ENCODE measurements around the gene PATZ1.

The PATZ1 gene

DNA sequence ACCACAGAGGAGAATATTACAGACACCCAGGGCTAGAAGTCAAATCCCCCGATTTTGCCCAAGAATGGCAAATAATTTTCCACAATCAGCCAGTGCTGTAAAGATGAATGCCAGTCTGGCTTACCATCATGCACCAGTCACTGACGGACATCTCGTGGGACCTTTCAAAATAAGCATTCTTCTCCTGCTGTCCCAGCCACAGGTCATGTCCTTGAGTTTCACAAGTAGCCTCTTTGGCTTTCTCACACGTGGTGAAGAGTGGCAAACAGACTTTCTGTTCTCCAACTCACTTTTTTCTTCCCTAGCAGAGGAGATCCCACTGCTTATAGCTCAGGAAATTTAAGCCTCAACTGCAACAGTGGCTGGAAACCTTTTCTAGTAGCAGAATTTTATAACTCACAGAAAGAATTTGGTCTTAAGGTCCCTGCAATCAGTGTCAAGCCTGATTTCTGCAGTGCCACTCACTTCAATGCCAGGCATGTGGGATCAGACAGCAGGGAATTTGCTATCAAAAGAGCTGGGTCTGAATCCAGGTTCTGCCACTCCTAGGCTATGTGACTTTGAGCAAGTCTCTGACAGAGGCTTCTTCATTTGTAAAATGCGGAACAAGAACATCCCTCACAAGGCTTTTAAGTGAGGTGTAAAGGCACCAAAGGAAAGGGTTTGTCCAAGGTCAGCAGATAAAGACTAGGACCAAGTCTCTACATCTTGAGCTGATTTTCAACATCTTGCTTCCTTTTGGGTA lies 57.5 kb downstream of the PATZ1 start:
- no peak for DNase-seq (ENCODE audit: low read depth)
- H3K4me3 ChIP-seq (ENCODE audit: low read depth, low read length): no peak overlapping the region
- TF ChIP-seq, protein P1, sequence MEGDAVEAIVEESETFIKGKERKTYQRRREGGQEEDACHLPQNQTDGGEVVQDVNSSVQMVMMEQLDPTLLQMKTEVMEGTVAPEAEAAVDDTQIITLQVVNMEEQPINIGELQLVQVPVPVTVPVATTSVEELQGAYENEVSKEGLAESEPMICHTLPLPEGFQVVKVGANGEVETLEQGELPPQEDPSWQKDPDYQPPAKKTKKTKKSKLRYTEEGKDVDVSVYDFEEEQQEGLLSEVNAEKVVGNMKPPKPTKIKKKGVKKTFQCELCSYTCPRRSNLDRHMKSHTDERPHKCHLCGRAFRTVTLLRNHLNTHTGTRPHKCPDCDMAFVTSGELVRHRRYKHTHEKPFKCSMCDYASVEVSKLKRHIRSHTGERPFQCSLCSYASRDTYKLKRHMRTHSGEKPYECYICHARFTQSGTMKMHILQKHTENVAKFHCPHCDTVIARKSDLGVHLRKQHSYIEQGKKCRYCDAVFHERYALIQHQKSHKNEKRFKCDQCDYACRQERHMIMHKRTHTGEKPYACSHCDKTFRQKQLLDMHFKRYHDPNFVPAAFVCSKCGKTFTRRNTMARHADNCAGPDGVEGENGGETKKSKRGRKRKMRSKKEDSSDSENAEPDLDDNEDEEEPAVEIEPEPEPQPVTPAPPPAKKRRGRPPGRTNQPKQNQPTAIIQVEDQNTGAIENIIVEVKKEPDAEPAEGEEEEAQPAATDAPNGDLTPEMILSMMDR (IDR thresholded peaks at IDR 0.05; ENCODE audit: insufficient read depth, low read depth, low read length, missing control alignments): no peak

DNA sequence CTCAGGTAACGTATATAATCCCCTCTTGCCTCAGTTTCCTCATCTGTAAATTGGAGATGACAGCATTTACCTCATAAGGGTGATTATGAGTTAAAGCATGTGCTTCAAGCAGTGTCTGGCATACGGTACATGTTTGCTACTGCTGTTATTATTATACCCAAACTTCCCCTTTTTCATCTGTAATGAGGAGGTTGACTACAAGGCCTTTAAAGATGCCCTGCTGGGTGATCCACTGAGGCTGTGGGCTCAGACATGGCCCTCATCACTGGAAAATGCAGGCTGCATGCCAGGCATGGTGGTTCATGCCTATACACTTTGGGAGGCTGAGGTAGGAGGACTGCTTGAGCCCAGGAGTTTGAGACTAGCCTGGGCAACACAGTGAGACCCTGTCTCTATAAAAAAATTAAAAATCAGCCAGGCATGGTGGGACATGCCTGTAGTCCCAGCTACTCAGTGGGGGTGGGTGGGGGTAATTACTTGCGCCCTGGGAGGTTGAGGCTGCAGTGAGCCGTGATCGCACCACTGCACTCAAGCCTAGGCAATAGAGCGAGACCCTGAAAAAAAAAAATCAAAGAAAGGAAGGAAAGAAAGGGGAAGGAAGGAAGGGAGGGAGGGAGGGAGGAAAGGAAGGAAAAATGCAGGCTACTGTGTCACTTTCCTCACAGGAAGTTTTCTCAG lies 58.2 kb downstream of the PATZ1 start:
- no peak overlapping the region for H3K4me3 ChIP-seq (ENCODE audit: low read depth, low read length)
- no peak for DNase-seq (ENCODE audit: low read depth)
- TF ChIP-seq, protein P1 (IDR thresholded peaks at IDR 0.05; ENCODE audit: insufficient read depth, low read depth, low read length, missing control alignments): no peak

DNA sequence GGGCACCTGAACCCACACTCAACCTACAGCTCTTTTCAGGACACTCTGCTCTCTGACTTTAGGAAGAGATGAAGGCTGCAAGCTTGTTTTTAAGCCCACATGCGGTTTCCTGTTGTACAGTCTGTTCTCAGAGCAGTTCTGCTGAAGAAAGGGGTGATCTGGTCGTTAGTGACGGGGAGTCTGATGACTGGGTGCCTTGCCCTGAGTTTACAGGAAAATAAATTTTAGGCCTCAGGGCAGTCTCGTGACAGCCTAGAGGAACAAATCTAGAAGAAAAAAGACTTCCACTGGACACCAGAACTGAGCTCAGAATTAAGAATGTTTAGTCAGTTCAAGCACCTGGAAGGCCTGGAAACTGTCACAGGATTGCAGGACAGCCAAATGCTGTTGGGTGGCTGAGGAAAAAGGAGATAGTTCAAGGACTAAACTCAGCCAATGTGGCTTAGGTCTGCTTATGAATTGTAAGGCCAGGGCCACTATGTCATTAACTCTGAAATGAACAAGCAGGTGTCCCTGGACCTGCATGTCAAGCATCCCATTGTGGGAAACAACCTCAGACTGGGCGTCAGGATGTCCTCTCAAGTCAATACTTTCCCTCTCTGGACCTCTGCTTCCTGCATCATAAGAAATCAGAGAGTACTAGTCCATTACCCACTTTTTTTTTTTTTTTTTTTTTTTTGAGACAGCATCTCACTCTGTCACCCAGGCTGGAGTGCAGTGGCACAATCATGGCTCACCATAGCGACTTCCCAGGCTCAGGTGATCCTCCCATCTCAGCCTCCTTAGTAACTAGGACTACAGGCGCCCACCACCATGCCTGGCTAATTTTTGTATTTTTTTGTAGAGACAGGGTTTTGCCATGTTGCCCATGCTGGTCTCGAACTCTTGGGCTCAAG lies 59.5 kb downstream of the PATZ1 start:
- TF ChIP-seq, protein P1 (IDR thresholded peaks at IDR 0.05; ENCODE audit: insufficient read depth, low read depth, low read length, missing control alignments): no peak
- H3K4me3 ChIP-seq (ENCODE audit: low read depth, low read length): no peak overlapping the region
- DNase-seq (ENCODE audit: low read depth): peak; percentile 44

DNA sequence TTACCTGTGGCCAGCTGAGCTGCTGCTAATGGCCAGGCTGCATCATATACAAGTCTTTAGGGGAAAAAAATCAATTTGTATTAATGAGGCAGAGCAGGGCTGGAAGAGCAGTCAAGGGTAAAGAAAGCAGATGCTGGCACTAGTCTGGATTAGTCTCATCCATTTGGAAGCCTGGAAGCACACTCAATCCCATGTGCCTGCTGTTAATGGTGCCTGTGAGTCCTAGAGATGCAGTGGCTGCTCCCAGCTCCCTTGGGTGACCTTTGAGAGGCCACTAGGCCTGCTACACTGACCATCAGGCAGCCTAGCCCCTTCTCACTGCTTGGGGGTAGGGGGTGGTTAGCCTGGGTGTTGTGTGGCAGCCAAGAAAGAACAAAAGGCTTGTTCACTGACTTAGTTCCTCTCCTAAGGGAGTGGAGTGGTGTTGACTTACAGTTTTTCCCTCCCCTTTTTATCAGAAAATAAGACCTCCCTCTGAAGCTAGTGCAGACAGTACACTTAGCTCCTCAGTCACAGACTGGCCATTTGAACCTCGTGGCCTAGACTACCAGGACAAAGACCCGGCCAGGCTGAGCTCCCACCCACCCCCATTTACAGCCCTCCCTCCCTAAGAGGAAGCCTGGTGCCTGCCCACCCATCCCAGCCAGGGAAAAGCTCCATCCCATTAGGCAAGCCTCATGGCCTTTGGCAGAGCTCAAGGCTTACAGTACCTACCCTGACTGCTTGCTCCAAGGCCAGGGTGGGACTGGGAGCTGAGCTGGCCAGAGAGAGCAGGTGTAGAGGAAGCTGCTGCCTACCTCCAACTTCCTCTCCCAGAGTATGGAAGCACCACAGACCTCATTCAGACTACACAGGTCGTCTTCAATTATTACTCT lies 61.6 kb downstream of the PATZ1 start:
- no peak overlapping the region for H3K4me3 ChIP-seq (ENCODE audit: low read depth, low read length)
- TF ChIP-seq, protein P1 (IDR thresholded peaks at IDR 0.05; ENCODE audit: insufficient read depth, low read depth, low read length, missing control alignments): no peak
- DNase-seq (ENCODE audit: low read depth): no peak

DNA sequence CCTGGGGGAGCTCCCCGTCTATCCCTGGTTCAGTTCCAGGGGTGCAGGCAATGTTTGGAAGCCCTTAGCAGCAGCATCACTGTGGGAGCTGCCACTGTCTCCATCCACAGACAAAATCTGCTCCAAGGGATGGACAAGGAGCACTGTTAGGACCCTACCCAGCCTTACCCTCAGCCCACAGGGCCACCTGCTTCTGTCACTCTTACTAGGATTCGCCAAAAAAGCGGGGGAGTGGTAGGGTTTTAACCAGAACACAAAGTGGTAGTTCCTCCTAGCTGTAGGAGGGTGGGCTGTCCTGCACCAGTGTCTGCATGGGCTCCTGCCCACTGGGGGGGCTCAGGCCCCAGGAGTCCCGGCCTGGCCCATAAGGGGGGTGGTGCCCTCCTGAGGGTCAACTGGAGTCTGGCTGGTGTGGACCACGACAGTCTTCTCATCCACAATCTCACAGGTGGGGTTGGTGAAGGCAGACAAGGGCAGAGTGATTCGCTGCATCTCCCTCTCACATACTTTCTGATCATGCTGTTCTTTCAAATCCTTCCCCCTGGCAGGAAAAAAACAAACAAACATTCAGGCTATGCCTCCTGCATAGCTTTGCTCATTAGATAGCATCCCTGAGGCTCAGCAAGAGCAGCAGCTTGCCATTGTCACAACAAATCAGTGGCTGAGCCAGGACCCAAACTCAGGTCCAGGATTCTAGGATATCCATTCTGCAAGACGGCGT lies 63.2 kb downstream of the PATZ1 start:
- TF ChIP-seq, protein P1 (IDR thresholded peaks at IDR 0.05; ENCODE audit: insufficient read depth, low read depth, low read length, missing control alignments): no peak
- no peak for DNase-seq (ENCODE audit: low read depth)
- H3K4me3 ChIP-seq (ENCODE audit: low read depth, low read length): no peak overlapping the region

Measured in GM12865 (cell line).